ENCODE measurements around the gene MYL6B. TPM values are rescaled to one million over a fixed set of nuclear protein-coding genes. Genes with fewer than 3 reads are reported as not detected.

MYL6B gene
- total RNA-seq, 4 donors from 2014 or later: 26.3 to 51.0 (median 37.8) TPM

DNA sequence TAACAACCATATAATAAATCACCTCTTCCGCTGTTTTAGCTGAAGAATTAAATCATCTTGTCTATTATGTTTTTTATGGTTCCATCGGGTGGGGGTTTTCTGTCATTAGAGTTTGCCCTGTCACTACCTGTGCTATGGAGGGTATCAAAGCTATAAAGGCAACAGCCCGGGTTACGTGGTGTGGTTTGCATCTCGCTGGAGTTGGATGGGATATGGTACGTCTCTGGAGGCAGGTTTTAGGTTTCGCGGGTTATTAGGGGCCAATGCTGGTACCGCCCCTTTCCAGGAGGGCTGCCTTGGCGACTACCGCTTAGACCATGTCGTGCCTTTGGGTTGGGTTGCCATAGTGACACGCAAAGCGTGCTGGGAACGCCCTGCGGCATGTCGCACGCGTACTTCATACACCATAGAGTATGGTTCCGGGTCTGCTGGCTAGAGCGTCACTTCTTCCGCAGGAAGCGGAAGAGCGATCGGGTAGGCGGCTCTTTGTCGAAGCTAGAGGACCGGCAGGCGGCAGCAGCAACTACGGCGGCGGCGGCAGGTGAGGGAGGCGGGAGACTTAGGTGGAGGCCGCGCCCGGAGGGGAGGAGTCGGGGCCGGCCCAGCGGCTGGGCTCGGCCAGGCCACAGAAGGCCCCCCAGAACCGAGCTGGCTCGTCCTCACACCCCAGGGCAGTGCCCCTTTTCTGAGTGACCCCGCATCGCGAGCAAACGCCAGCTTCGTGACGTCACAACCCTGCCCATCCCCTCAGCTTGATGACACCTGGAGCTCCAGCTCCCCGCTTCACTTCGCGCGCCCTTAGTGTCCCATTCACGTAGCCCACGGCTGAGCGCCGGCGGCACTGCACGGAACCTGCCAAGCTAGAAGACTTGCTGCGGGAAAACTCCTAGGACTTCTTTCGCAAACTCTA, 34.4 kb upstream of the MYL6B start, which contains the start of gene ZC3H10:
ZC3H10 (plus strand) TSS at position 489 of the 910 bp plus-strand sequence. CDS start 2,297 bp downstream, outside the sequence.
- WGBS, 2 donors: 0 to 1% methylated on average over 13 to 22 of the region's 61 CpGs
- peaks cover 4 to 33% (median 13%) of the 10 kb centered on the region in 3 donors for H3K36me3 ChIP-seq
- H3K9me3 ChIP-seq: no peaks in the 10 kb centered on the region
- H3K4me3 ChIP-seq: peak within 1 kb of the TSS; percentile 46 to 76 (median 70)
- H3K27me3 ChIP-seq: no peaks in the 10 kb centered on the region
- intact Hi-C loops (cut with DNase I): no loop called here
- peak in 3 of 4 donors; percentile 80 to 93 (median 85) for TF ChIP-seq POLR2A (IDR thresholded peaks at IDR 0.05)
- TF ChIP-seq, protein P1, sequence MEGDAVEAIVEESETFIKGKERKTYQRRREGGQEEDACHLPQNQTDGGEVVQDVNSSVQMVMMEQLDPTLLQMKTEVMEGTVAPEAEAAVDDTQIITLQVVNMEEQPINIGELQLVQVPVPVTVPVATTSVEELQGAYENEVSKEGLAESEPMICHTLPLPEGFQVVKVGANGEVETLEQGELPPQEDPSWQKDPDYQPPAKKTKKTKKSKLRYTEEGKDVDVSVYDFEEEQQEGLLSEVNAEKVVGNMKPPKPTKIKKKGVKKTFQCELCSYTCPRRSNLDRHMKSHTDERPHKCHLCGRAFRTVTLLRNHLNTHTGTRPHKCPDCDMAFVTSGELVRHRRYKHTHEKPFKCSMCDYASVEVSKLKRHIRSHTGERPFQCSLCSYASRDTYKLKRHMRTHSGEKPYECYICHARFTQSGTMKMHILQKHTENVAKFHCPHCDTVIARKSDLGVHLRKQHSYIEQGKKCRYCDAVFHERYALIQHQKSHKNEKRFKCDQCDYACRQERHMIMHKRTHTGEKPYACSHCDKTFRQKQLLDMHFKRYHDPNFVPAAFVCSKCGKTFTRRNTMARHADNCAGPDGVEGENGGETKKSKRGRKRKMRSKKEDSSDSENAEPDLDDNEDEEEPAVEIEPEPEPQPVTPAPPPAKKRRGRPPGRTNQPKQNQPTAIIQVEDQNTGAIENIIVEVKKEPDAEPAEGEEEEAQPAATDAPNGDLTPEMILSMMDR (IDR thresholded peaks at IDR 0.05): peak; percentile 27 to 78 (median 59)
- H3K4me1 ChIP-seq: peaks cover 16 to 45% (median 24%) of the 10 kb centered on the region in 3 donors
- peak; percentile 90 for DNase-seq
- H3K27ac ChIP-seq: peak within 1 kb of the TSS; percentile 92 to 98 (median 94)

DNA sequence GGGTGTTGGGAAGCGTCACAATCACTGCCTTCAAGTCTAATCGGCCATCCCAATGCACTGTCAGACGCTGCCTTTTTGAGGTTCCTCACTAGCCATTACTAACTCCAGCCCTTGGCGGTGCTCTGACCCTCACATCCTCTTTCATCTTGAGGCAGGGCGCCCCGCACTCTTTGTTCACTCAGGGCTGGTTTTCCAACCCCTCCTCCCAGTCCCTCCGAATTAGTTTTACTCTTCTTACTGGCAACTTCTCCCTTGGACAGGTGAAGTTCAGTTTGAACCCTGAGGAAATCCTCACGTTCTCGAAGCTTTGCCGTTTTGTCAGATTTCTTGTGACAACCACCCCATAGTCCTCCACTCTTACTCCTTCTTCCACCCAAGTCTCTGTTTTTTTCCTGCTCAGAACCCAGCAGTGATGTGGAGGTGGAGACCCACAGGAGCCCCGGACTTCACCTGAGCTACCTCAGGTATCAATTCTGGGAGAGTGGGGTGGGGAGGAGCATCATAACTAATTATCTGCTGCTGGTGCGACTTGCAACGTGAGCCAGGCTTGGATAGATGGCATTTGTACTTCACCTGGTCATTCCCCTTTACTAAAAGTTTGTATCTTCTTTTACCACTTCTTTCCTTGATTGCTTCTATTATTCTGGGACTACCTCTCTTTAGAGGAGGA, 33.6 kb upstream of the MYL6B start:
- peak overlapping the region; percentile 46 to 76 (median 70) for H3K4me3 ChIP-seq
- intact Hi-C loops (cut with DNase I): no loop called here
- peaks cover 4 to 25% (median 12%) of the 10 kb centered on the region in 3 donors for H3K36me3 ChIP-seq
- no peaks in the 10 kb centered on the region for H3K27me3 ChIP-seq
- peaks cover 16 to 45% (median 24%) of the 10 kb centered on the region in 3 donors for H3K4me1 ChIP-seq
- no peak for TF ChIP-seq POLR2A (IDR thresholded peaks at IDR 0.05)
- TF ChIP-seq, protein P1 (IDR thresholded peaks at IDR 0.05): no peak
- peak overlapping the region; percentile 92 to 98 (median 94) for H3K27ac ChIP-seq
- no peaks in the 10 kb centered on the region for H3K9me3 ChIP-seq
- 3 to 9% methylated on average over 13 of the region's 13 CpGs for WGBS, 2 donors
- DNase-seq: no peak

DNA sequence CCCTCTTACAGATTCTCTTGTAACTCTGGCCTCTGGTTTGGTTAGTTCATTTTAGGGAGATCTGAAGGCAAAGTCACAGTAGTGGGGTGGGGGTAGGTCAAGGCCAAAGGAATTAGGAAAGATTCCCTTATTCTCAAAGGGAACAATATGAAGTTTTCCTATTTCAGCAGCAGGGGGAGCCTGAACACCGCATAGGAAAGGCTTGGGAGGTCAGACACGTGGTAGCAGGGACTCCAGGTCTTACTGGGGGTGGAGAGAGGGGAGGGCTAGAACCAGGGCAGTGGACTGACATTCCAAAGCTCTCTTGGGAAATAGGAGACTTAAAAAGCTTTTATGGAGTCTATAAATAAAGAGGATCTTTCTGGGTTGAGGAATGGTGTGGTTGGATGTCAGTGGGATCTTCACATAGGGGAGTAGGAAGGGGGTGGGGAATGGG, 33.0 kb upstream of the MYL6B start:
- H3K4me3 ChIP-seq: peak overlapping the region in 2 of 4 donors; percentile 69 to 70
- intact Hi-C loops (cut with DNase I): no loop called here
- DNase-seq: no peak

DNA sequence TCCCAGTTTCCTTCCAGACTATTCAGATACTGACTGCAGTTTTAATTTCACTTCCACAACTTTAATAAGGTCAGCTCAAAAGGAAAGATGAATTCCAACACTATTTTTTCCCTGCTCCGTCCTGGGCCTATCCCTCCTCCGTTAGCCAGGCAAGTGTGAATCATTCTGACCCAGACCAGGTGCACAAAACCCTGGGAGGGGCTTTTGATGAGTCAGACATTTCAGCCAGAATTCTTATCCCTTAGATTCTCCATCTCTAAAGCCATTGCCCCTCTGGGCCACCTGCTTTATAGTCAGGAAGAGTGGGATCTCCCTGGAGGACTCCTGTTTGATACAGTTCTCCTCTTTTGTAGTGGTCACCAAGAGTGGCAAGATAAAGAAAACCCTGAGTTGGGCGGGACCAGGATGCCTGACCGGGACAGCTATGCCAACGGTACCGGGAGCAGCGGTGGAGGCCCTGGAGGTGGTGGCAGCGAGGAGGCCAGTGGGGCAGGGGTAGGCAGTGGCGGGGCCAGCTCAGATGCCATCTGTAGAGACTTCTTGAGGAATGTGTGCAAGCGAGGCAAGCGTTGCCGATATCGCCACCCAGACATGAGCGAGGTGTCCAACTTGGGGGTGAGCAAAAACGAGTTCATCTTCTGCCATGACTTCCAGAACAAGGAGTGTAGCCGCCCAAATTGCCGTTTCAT, 32.1 kb upstream of the MYL6B start:
- no peak for DNase-seq
- intact Hi-C loops (cut with DNase I): no loop called here
- H3K4me1 ChIP-seq: peaks cover 16 to 48% (median 22%) of the 10 kb centered on the region in 3 donors
- no peak overlapping the region for H3K4me3 ChIP-seq
- WGBS, 2 donors: 72 to 76% methylated on average over 15 of the region's 17 CpGs
- peaks cover 4 to 20% (median 12%) of the 10 kb centered on the region in 3 donors for H3K36me3 ChIP-seq
- H3K9me3 ChIP-seq: no peaks in the 10 kb centered on the region
- no peak for TF ChIP-seq POLR2A (IDR thresholded peaks at IDR 0.05)
- TF ChIP-seq, protein P1 (IDR thresholded peaks at IDR 0.05): no peak
- no peaks in the 10 kb centered on the region for H3K27me3 ChIP-seq
- H3K27ac ChIP-seq: peak overlapping the region; percentile 92 to 98 (median 94)

More for the DNA sequence above, 33.0 kb upstream of the MYL6B start:
- Histone ChIP-seq H3K9me3 (no peaks in the 10 kb centered on the region), H3K27me3 (no peaks in the 10 kb centered on the region), H3K36me3 (peaks cover 4 to 20% (median 12%) of the 10 kb centered on the region in 3 donors), H3K4me1 (peaks cover 16 to 45% (median 24%) of the 10 kb centered on the region in 3 donors), H3K27ac (peak overlapping the region; percentile 92 to 98 (median 94))
- WGBS, 2 donors: 0 to 5% methylated on average over 2 of the region's 2 CpGs
- TF ChIP-seq, protein P1 (IDR thresholded peaks at IDR 0.05): peak; percentile 81 to 89 (median 84)
- TF ChIP-seq POLR2A (IDR thresholded peaks at IDR 0.05): no peak
